ENCODE measurements around the gene ISG15. TPM values are rescaled to one million over a fixed set of nuclear protein-coding genes. Genes with fewer than 3 reads are reported as not detected.
A peak's percentile ranks its signal among the peaks of the same experiment; 100 is the strongest.
"Not testable (repeated sequence)": the region's sequence is repeated elsewhere in the genome, so short reads cannot be mapped to it uniquely, and the experiment has no call there.

ISG15 gene
- total and polyA plus RNA-seq, 4 donors = 27.7 to 48.8 (median 31.2) TPM

GRCh38 chr1:981955-982558 is 31.2 kb upstream of the ISG15 start, which contains the start of gene PERM1:
TSS of gene PERM1 (minus strand) at chr1:982093. CDS start at chr1:981029, 1,064 bp downstream.
- Histone ChIP-seq H3K4me3 (ENCODE audit: low read depth, low read length) (no peak within 1 kb of the TSS), H3K36me3 (ENCODE audit: control insufficient read depth, insufficient read depth, low read length) (peaks cover 2% of the 10 kb centered on the region), H3K27ac (ENCODE audit: low read depth, low read length) (no peak within 1 kb of the TSS), H3K27me3 (ENCODE audit: control insufficient read depth, insufficient read depth, low read length) (peaks cover 9% of the 10 kb centered on the region), H3K9me3 (ENCODE audit: control insufficient read depth, insufficient read depth, low read length) (no peaks in the 10 kb centered on the region), H3K4me1 (ENCODE audit: control insufficient read depth, insufficient read depth, low read length) (peaks cover 6% of the 10 kb centered on the region)
- DNase-seq (ENCODE audit: low read depth in 4 of 6, low spot score in 6 of 6) = no peak
- 71% methylated on average over 27 of the region's 28 CpGs for WGBS (ENCODE audit: insufficient coverage)

GRCh38 chr1:982765-983436 is 30.4 kb upstream of the ISG15 start:
- DNase-seq (ENCODE audit: low read depth in 4 of 6, low spot score in 6 of 6) = no peak
- H3K4me1 ChIP-seq (ENCODE audit: control insufficient read depth, insufficient read depth, low read length) = peaks cover 6% of the 10 kb centered on the region
- peaks cover 2% of the 10 kb centered on the region for H3K36me3 ChIP-seq (ENCODE audit: control insufficient read depth, insufficient read depth, low read length)
- WGBS (ENCODE audit: insufficient coverage) = 87% methylated on average over 40 of the region's 43 CpGs
- no peak overlapping the region for H3K27ac ChIP-seq (ENCODE audit: low read depth, low read length)
- H3K9me3 ChIP-seq (ENCODE audit: control insufficient read depth, insufficient read depth, low read length) = no peaks in the 10 kb centered on the region
- H3K27me3 ChIP-seq (ENCODE audit: control insufficient read depth, insufficient read depth, low read length) = peaks cover 9% of the 10 kb centered on the region
- H3K4me3 ChIP-seq (ENCODE audit: low read depth, low read length) = no peak overlapping the region

GRCh38 chr1:983798-984475 is 29.4 kb upstream of the ISG15 start:
- Histone ChIP-seq H3K9me3 (ENCODE audit: control insufficient read depth, insufficient read depth, low read length) (no peaks in the 10 kb centered on the region), H3K4me3 (ENCODE audit: low read depth, low read length) (no peak overlapping the region), H3K4me1 (ENCODE audit: control insufficient read depth, insufficient read depth, low read length) (peaks cover 6% of the 10 kb centered on the region), H3K27me3 (ENCODE audit: control insufficient read depth, insufficient read depth, low read length) (peaks cover 9% of the 10 kb centered on the region), H3K27ac (ENCODE audit: low read depth, low read length) (no peak overlapping the region), H3K36me3 (ENCODE audit: control insufficient read depth, insufficient read depth, low read length) (no peaks in the 10 kb centered on the region)
- peak in 2 of 6 donors; percentile 54 to 59 for DNase-seq (ENCODE audit: low read depth in 4 of 6, low spot score in 6 of 6)
- WGBS (ENCODE audit: insufficient coverage) = 22% methylated on average over 26 of the region's 29 CpGs

- H3K4me3 ChIP-seq (ENCODE audit: low read depth, low read length) = no peak overlapping the region
- H3K27me3 ChIP-seq (ENCODE audit: control insufficient read depth, insufficient read depth, low read length) = peaks cover 9% of the 10 kb centered on the region
- no peaks in the 10 kb centered on the region for H3K9me3 ChIP-seq (ENCODE audit: control insufficient read depth, insufficient read depth, low read length)
- peaks cover 6% of the 10 kb centered on the region for H3K4me1 ChIP-seq (ENCODE audit: control insufficient read depth, insufficient read depth, low read length)
- no peak overlapping the region for H3K27ac ChIP-seq (ENCODE audit: low read depth, low read length)
- 0% methylated on average over 2 of the region's 12 CpGs for WGBS (ENCODE audit: insufficient coverage)
- H3K36me3 ChIP-seq (ENCODE audit: control insufficient read depth, insufficient read depth, low read length) = no peaks in the 10 kb centered on the region
- no peak for DNase-seq (ENCODE audit: low read depth in 4 of 6, low spot score in 6 of 6)
Observed at GRCh38 chr1:984476-984814, 28.9 kb upstream of the ISG15 start.

GRCh38 chr1:985126-985525 is 28.2 kb upstream of the ISG15 start:
- peaks cover 9% of the 10 kb centered on the region for H3K27me3 ChIP-seq (ENCODE audit: control insufficient read depth, insufficient read depth, low read length)

GRCh38 chr1:988061-988460 is 25.2 kb upstream of the ISG15 start:
- DNase-seq (ENCODE audit: low read depth in 4 of 6, low spot score in 6 of 6); H3K36me3 ChIP-seq (ENCODE audit: control insufficient read depth, insufficient read depth, low read length); H3K27ac ChIP-seq (ENCODE audit: low read depth, low read length); H3K9me3 ChIP-seq (ENCODE audit: control insufficient read depth, insufficient read depth, low read length); H3K27me3 ChIP-seq (ENCODE audit: control insufficient read depth, insufficient read depth, low read length); H3K4me1 ChIP-seq (ENCODE audit: control insufficient read depth, insufficient read depth, low read length); H3K4me3 ChIP-seq (ENCODE audit: low read depth, low read length): not testable (repeated sequence)
- WGBS (ENCODE audit: insufficient coverage) = 100% methylated on average over 1 of the region's 5 CpGs

More at GRCh38 chr1:985126-985525, 28.2 kb upstream of the ISG15 start:
- Histone ChIP-seq H3K4me3 (ENCODE audit: low read depth, low read length) (no peak overlapping the region), H3K36me3 (ENCODE audit: control insufficient read depth, insufficient read depth, low read length) (no peaks in the 10 kb centered on the region), H3K27ac (ENCODE audit: low read depth, low read length) (no peak overlapping the region), H3K4me1 (ENCODE audit: control insufficient read depth, insufficient read depth, low read length) (peaks cover 6% of the 10 kb centered on the region), H3K9me3 (ENCODE audit: control insufficient read depth, insufficient read depth, low read length) (no peaks in the 10 kb centered on the region)
- WGBS (ENCODE audit: insufficient coverage) = 79% methylated on average over 13 of the region's 13 CpGs
- DNase-seq (ENCODE audit: low read depth in 4 of 6, low spot score in 6 of 6) = no peak

- not testable (repeated sequence) for DNase-seq (ENCODE audit: low read depth in 4 of 6, low spot score in 6 of 6); H3K27ac ChIP-seq (ENCODE audit: low read depth, low read length); H3K36me3 ChIP-seq (ENCODE audit: control insufficient read depth, insufficient read depth, low read length); H3K9me3 ChIP-seq (ENCODE audit: control insufficient read depth, insufficient read depth, low read length); H3K4me1 ChIP-seq (ENCODE audit: control insufficient read depth, insufficient read depth, low read length); H3K27me3 ChIP-seq (ENCODE audit: control insufficient read depth, insufficient read depth, low read length); H3K4me3 ChIP-seq (ENCODE audit: low read depth, low read length)
- WGBS (ENCODE audit: insufficient coverage) = 90% methylated on average over 2 of the region's 6 CpGs
Observed at GRCh38 chr1:991275-991674, 22.0 kb upstream of the ISG15 start.

GRCh38 chr1:991895-992294 is 21.4 kb upstream of the ISG15 start:
- Histone ChIP-seq H3K9me3 (ENCODE audit: control insufficient read depth, insufficient read depth, low read length) (no peaks in the 10 kb centered on the region), H3K4me3 (ENCODE audit: low read depth, low read length) (no peak overlapping the region), H3K27ac (ENCODE audit: low read depth, low read length) (no peak overlapping the region), H3K36me3 (ENCODE audit: control insufficient read depth, insufficient read depth, low read length) (peaks cover 6% of the 10 kb centered on the region), H3K4me1 (ENCODE audit: control insufficient read depth, insufficient read depth, low read length) (peaks cover 10% of the 10 kb centered on the region), H3K27me3 (ENCODE audit: control insufficient read depth, insufficient read depth, low read length) (no peaks in the 10 kb centered on the region)
- WGBS (ENCODE audit: insufficient coverage) = 100% methylated on average over 4 of the region's 10 CpGs
- DNase-seq (ENCODE audit: low read depth in 4 of 6, low spot score in 6 of 6) = no peak

GRCh38 chr1:992362-992761 is 20.9 kb upstream of the ISG15 start:
- Histone ChIP-seq H3K9me3 (ENCODE audit: control insufficient read depth, insufficient read depth, low read length) (no peaks in the 10 kb centered on the region), H3K27ac (ENCODE audit: low read depth, low read length) (no peak overlapping the region), H3K36me3 (ENCODE audit: control insufficient read depth, insufficient read depth, low read length) (peaks cover 11% of the 10 kb centered on the region), H3K4me1 (ENCODE audit: control insufficient read depth, insufficient read depth, low read length) (peaks cover 14% of the 10 kb centered on the region), H3K27me3 (ENCODE audit: control insufficient read depth, insufficient read depth, low read length) (no peaks in the 10 kb centered on the region), H3K4me3 (ENCODE audit: low read depth, low read length) (no peak overlapping the region)
- DNase-seq (ENCODE audit: low read depth in 4 of 6, low spot score in 6 of 6) = no peak
- no CpG with 5 or more reads among the region's 7 CpGs for WGBS (ENCODE audit: insufficient coverage)
